SK-N-SH treated with all-trans-retinoic acid at 6 μM for 48 hours (cell line): Measurements from ENCODE around the gene CIRBP.

Experiments
- ATAC-seq: fragments of 200-7000 bp; cut with Tn5 transposase; 3 replicates; pipeline ENCODE4 v1.9.1; 2020; ENCODE audit warnings: mild to moderate bottlenecking, moderate library complexity
- ARNTL ChIP-seq: fragments of 450-650 bp; formaldehyde crosslinking; IDR thresholded peaks from 2 replicates; pipeline ENCODE4 v1.5.0; 2020; ENCODE audit warnings: low read depth, mild to moderate bottlenecking, moderate library complexity, borderline replicate concordance
- BACH2 ChIP-seq: fragments of 250-450 bp; sonication (Bioruptor Pico); IDR thresholded peaks from 2 replicates; pipeline ENCODE4 v1.9.0; 2021; ENCODE audit warnings: mild to moderate bottlenecking, borderline replicate concordance
- CSDC2 ChIP-seq: fragments of 250-450 bp; sonication (Bioruptor Pico); IDR thresholded peaks from 2 replicates; pipeline ENCODE4 v1.5.0; 2020; ENCODE audit warnings: mild to moderate bottlenecking, moderate library complexity
- ESRRG ChIP-seq: fragments of 250-450 bp; sonication (Bioruptor Pico); IDR thresholded peaks from 2 replicates; pipeline ENCODE4 v1.6.1; 2021; ENCODE audit warnings: mild to moderate bottlenecking
- GLIS3 ChIP-seq: fragments of 250-450 bp; sonication (Bioruptor Pico); IDR thresholded peaks from 2 replicates; pipeline ENCODE4 v1.5.0; 2020; ENCODE audit warnings: mild to moderate bottlenecking, moderate library complexity
- ISL1 ChIP-seq: fragments of 250-450 bp; sonication (Bioruptor Pico); IDR thresholded peaks from 2 replicates; pipeline ENCODE4 v2.1.2; 2022; ENCODE audit warnings: mild to moderate bottlenecking, moderate library complexity
- OSR1 ChIP-seq: fragments of 250-450 bp; sonication (Bioruptor Pico); IDR thresholded peaks from 2 replicates; pipeline ENCODE4 v1.8.0; 2022; ENCODE audit warnings: moderate library complexity, mild to moderate bottlenecking, inconsistent platforms
- PPARA ChIP-seq: fragments of 250-450 bp; sonication (Bioruptor Pico); IDR thresholded peaks from 2 replicates; pipeline ENCODE4 v1.5.0; 2020; ENCODE audit warnings: mild to moderate bottlenecking, borderline replicate concordance
- SNAI2 ChIP-seq: fragments of 250-450 bp; sonication (Bioruptor Pico); IDR thresholded peaks from 2 replicates; pipeline ENCODE4 v1.5.0; 2020; ENCODE audit warnings: mild to moderate bottlenecking, moderate library complexity
- TCF4 ChIP-seq: fragments of 250-450 bp; sonication (Bioruptor Pico); IDR thresholded peaks from 2 replicates; pipeline ENCODE4 v1.8.0; 2021; ENCODE audit warnings: mild to moderate bottlenecking, moderate library complexity, borderline replicate concordance
- TOX ChIP-seq: fragments of 250-450 bp; sonication (Bioruptor Pico); IDR thresholded peaks from 2 replicates; pipeline ENCODE4 v1.8.0; 2021; ENCODE audit warnings: mild to moderate bottlenecking, moderate library complexity, borderline replicate concordance
- ZC3H10 ChIP-seq: fragments of 250-450 bp; sonication (Bioruptor Pico); IDR thresholded peaks from 2 replicates; pipeline ENCODE4 v1.5.1; 2021; ENCODE audit warnings: mild to moderate bottlenecking, moderate library complexity
- ZFP3 ChIP-seq: fragments of 250-450 bp; sonication (Bioruptor Pico); IDR thresholded peaks from 2 replicates; pipeline ENCODE4 v1.5.0; 2020; ENCODE audit warnings: mild to moderate bottlenecking, moderate library complexity
- ZFP30 ChIP-seq: fragments of 450-650 bp; formaldehyde crosslinking; IDR thresholded peaks from 2 replicates; pipeline ENCODE4 v1.5.0; 2022; ENCODE audit warnings: mild to moderate bottlenecking, moderate library complexity
- ZNF565 ChIP-seq: fragments of 450-650 bp; formaldehyde crosslinking; conservative IDR thresholded peaks from 2 replicates; pipeline ENCODE4 v1.5.0; 2020; ENCODE audit warnings: low read depth, mild to moderate bottlenecking, moderate library complexity
- ZNF70 ChIP-seq: fragments of 450-650 bp; formaldehyde crosslinking; IDR thresholded peaks from 2 replicates; pipeline ENCODE4 v1.5.0; 2020; ENCODE audit warnings: mild to moderate bottlenecking, moderate library complexity
- ZNF8 ChIP-seq: fragments of 450-650 bp; formaldehyde crosslinking; IDR thresholded peaks from 2 replicates; pipeline ENCODE4 v1.5.0; 2020; ENCODE audit warnings: mild to moderate bottlenecking, moderate library complexity
- TF ChIP-seq, protein P1 (sequence below): fragments of 250-450 bp; sonication (Bioruptor Pico); IDR thresholded peaks from 2 replicates; pipeline ENCODE4 v1.5.1; 2021; ENCODE audit warnings: mild to moderate bottlenecking, moderate library complexity
- TF ChIP-seq, protein P2 (sequence below): fragments of 250-450 bp; sonication (Bioruptor Pico); IDR thresholded peaks from 2 replicates; pipeline ENCODE4 v1.8.0; 2021; ENCODE audit warnings: low read depth, mild to moderate bottlenecking, moderate library complexity, borderline replicate concordance
- TF ChIP-seq, protein P3 (sequence below): fragments of 250-450 bp; sonication (Bioruptor Pico); IDR thresholded peaks from 2 replicates; pipeline ENCODE4 v1.5.1; 2020; ENCODE audit warnings: low read depth, mild to moderate bottlenecking, moderate library complexity
- TF ChIP-seq, protein P4 (sequence below): fragments of 250-450 bp; sonication (Bioruptor Pico); IDR thresholded peaks from 2 replicates; pipeline ENCODE4 v1.5.0; 2020; ENCODE audit warnings: mild to moderate bottlenecking, moderate library complexity

The CIRBP gene

DNA sequence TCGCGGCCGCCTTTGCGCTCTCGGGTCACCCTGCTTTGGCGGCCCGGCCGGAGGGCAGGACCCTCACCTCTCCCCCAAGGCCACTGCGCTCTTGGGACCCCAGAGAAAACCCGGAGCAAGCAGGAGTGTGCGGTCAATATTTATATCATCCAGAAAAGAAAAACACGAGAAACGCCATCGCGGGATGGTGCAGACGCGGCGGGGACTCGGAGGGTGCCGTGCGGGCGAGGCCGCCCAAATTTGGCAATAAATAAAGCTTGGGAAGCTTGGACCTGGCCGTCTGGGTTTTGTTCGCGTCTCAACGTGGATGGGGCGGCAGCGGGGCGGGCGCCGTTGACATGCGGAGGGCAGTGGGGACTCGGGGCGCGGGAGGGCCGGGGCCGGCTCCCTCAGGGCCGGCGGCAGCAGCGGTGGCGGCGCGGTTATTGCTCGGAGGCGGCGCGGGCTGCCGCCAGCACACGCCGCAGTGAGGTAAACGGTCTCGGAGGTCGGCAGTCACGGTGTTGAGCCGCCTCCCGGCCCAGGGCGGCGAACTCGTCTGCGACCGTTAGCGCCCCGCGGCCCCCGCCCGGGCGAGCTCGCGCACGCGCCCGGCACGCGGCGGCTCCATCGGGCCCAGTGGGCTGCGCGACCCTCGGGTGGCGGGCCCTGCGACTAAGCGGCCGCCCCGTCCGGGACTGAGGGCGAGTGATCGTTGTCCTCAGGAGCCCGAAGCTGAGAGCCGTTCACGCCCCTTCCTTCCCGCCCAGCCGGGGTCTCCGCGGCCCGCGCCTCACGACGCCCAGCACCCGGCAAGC is 40.8 kb upstream of the CIRBP start (continued):
- TF ChIP-seq, protein P1, sequence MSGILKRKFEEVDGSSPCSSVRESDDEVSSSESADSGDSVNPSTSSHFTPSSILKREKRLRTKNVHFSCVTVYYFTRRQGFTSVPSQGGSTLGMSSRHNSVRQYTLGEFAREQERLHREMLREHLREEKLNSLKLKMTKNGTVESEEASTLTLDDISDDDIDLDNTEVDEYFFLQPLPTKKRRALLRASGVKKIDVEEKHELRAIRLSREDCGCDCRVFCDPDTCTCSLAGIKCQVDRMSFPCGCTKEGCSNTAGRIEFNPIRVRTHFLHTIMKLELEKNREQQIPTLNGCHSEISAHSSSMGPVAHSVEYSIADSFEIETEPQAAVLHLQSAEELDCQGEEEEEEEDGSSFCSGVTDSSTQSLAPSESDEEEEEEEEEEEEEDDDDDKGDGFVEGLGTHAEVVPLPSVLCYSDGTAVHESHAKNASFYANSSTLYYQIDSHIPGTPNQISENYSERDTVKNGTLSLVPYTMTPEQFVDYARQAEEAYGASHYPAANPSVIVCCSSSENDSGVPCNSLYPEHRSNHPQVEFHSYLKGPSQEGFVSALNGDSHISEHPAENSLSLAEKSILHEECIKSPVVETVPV = no peak

DNA sequence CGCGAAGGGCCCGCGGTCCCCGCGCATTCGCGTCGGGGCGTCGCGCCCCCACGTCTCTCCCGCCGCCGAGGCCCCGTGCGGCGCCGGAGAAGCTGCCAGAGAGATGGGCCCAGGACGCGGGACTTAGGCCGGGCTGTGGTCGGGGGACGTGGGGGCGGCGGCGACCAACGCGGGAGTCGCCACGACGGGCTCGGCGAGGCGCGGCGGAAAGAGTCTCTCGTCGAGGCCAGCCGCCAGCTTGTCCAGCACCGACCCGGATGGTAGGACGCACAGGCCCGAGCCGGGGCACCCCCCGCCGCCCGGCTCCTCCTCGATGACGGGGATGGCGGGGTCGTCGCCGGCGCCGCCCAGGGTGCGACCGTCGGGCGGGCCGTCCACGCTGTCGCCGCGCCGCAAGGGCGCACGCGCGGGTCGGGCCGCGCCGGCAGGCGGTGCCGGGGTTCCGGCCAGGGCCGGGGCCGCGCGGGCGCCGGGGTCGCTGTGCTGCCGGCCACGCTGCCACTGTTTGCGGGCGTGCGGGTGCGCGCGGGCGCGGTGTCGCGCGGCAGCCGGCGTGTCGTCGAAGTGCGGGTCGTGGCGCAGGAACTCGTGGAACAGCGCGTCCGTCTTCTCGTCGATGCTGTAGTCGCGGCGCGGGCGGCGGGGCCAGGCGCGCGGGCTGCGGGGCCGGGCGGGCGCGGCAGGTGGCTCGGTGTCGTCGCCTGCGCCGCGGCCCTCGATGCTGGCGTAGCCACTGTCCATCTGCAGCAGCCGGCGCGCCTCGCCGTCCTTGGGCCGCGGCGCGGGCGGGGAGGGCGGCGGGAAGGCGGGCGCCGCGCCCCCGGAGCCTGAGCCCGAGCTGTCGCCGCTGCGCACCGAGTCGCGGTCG is 39.8 kb upstream of the CIRBP start:
- no peak for TF ChIP-seq ESRRG
- TF ChIP-seq, protein P2, sequence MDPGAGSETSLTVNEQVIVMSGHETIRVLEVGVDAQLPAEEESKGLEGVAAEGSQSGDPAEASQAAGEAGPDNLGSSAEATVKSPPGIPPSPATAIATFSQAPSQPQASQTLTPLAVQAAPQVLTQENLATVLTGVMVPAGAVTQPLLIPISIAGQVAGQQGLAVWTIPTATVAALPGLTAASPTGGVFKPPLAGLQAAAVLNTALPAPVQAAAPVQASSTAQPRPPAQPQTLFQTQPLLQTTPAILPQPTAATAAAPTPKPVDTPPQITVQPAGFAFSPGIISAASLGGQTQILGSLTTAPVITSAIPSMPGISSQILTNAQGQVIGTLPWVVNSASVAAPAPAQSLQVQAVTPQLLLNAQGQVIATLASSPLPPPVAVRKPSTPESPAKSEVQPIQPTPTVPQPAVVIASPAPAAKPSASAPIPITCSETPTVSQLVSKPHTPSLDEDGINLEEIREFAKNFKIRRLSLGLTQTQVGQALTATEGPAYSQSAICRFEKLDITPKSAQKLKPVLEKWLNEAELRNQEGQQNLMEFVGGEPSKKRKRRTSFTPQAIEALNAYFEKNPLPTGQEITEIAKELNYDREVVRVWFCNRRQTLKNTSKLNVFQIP (CRISPR knock-in tag) = no peak
- no peak for TF ChIP-seq CSDC2 (CRISPR knock-in tag)
- TF ChIP-seq PPARA (CRISPR knock-in tag) = no peak
- no peak for ATAC-seq

DNA sequence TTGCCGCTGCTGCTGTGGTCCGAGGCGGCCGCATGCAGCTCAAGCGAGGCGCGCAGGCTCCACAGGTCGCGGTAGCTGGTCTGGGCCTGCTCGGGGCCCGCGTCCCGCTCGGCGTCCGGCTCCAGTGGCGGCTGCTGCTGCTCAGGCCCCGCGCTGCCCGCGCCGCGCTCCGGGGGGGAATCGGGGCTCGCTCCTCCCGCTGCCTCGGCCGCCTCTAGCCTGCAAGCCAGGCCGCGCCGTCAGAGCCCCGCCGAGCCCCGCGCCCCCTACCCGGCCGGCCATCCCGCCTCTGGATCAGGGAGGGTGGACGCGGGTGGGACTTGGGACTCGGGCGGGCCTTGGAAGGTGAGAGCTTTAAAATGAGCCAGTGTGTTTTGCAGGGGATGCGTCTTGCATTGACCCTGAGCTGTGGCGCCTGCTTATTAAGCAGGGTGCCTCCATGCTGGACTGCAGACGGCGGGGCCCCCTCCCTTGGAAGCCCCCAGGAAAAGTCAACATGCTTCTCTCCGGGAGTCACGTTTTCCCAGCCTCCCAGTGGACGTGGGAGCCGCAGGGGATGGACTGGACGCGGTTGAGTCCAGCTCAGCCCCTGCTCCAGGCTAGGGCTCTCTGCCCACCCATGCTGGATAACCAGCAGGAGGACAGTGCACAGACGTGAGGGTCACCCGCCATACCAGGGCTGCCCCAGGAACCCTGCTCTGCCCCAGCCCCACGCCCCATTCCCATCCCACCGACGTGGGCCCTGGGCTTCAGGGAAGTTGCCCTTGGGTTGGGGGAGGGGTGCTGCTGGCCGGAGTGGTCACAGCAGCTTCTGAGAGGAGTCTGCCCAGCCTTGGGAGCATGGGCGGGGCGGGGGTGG is 39.0 kb upstream of the CIRBP start:
- TF ChIP-seq ISL1 (CRISPR knock-in tag) (no peak), TCF4 (no peak), TOX (CRISPR knock-in tag) (no peak), ZFP3 (CRISPR knock-in tag) (no peak), CSDC2 (CRISPR knock-in tag) (no peak), ZNF565 (no peak), ZC3H10 (no peak), ZNF70 (CRISPR knock-in tag) (no peak), OSR1 (CRISPR knock-in tag) (no peak), ARNTL (CRISPR knock-in tag) (no peak), ZFP30 (no peak), GLIS3 (no peak), ZNF8 (CRISPR knock-in tag) (no peak), SNAI2 (CRISPR knock-in tag) (no peak), BACH2 (CRISPR knock-in tag) (no peak)
- TF ChIP-seq, protein P3, sequence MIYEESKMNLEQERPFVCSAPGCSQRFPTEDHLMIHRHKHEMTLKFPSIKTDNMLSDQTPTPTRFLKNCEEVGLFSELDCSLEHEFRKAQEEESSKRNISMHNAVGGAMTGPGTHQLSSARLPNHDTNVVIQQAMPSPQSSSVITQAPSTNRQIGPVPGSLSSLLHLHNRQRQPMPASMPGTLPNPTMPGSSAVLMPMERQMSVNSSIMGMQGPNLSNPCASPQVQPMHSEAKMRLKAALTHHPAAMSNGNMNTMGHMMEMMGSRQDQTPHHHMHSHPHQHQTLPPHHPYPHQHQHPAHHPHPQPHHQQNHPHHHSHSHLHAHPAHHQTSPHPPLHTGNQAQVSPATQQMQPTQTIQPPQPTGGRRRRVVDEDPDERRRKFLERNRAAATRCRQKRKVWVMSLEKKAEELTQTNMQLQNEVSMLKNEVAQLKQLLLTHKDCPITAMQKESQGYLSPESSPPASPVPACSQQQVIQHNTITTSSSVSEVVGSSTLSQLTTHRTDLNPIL (CRISPR knock-in tag) = no peak
- TF ChIP-seq, protein P4, sequence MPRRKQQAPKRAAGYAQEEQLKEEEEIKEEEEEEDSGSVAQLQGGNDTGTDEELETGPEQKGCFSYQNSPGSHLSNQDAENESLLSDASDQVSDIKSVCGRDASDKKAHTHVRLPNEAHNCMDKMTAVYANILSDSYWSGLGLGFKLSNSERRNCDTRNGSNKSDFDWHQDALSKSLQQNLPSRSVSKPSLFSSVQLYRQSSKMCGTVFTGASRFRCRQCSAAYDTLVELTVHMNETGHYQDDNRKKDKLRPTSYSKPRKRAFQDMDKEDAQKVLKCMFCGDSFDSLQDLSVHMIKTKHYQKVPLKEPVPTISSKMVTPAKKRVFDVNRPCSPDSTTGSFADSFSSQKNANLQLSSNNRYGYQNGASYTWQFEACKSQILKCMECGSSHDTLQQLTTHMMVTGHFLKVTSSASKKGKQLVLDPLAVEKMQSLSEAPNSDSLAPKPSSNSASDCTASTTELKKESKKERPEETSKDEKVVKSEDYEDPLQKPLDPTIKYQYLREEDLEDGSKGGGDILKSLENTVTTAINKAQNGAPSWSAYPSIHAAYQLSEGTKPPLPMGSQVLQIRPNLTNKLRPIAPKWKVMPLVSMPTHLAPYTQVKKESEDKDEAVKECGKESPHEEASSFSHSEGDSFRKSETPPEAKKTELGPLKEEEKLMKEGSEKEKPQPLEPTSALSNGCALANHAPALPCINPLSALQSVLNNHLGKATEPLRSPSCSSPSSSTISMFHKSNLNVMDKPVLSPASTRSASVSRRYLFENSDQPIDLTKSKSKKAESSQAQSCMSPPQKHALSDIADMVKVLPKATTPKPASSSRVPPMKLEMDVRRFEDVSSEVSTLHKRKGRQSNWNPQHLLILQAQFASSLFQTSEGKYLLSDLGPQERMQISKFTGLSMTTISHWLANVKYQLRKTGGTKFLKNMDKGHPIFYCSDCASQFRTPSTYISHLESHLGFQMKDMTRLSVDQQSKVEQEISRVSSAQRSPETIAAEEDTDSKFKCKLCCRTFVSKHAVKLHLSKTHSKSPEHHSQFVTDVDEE (CRISPR knock-in tag) = no peak
- TF ChIP-seq, protein P2 (CRISPR knock-in tag) = no peak
- TF ChIP-seq, protein P1 = no peak
- no peak for ATAC-seq
